Endothelial cell of umbilical vein (primary cell): ENCODE results near the gene CCDC34. TPM values are rescaled to one million over a fixed set of nuclear protein-coding genes. Genes with fewer than 3 reads are reported as not detected.

Source experiments
- BruUV-seq: library from RNA; stranded (reverse); fragments of 400-500 nt; replicated peaks from 2 replicates; lab custom pipeline; 2021; lab: Mats Ljungman, UMichigan
- CTCF ChIA-PET: fragments of 300-600, 350-600 bp; sonication (Branson Sonifier 250); formaldehyde crosslinking; loops from one replicate; lab custom pipeline; 2021; ENCODE audit warnings: antibody characterized with exemption, inconsistent platforms; lab: Charles Lee
- POLR2A ChIA-PET: fragments of 300-600, 350-600 bp; sonication (Branson Sonifier 250); formaldehyde crosslinking; loops from one replicate; lab custom pipeline; 2021; ENCODE audit warnings: antibody characterized with exemption, inconsistent platforms; lab: Charles Lee
- DNase-seq: peaks from one replicate; pipeline ENCODE4 v3.0.0-alpha.2; 2011; ENCODE audit warnings: low read depth, low spot score
- FAIRE-seq: peaks from 2 replicates; lab custom pipeline; 2011; peaks lifted over from hg19 to GRCh38; lab: Jason Lieb, UNC
- H2AFZ ChIP-seq: 2 replicates; pipeline ENCODE4 v1.6.0; 2012; ENCODE audit warnings: low read depth, low read length, control low read depth, inconsistent platforms
- H3K27ac ChIP-seq: 2 replicates; pipeline ENCODE4 v1.5.1; 2011; ENCODE audit warnings: low read depth, mild to moderate bottlenecking, control low read depth, low read length, moderate library complexity; ENCODE audit not compliant: insufficient read depth
- H3K27me3 ChIP-seq, 2 experiments: 2 replicates each; pipeline versions ENCODE4 v1.6.0 to v1.6.1; 2011; ENCODE audit warnings: low read length in 2 of 2, mixed read lengths in 1 of 2; ENCODE audit not compliant: control insufficient read depth in 2 of 2, insufficient read depth in 2 of 2
- H3K36me3 ChIP-seq, 2 experiments: 2 replicates in 1 of 2; 3 replicates in 1 of 2; pipeline ENCODE4 v1.5.1; 2011; ENCODE audit warnings: low read length in 2 of 2, mild to moderate bottlenecking in 1 of 2, moderate library complexity in 1 of 2; ENCODE audit not compliant: control insufficient read depth in 2 of 2, insufficient read depth in 2 of 2; ENCODE audit errors: extremely low read depth in 1 of 2
- H3K4me1 ChIP-seq: 3 replicates; pipeline ENCODE4 v1.5.1; 2011; ENCODE audit warnings: mild to moderate bottlenecking, low read length; ENCODE audit not compliant: control insufficient read depth, insufficient read depth; ENCODE audit errors: extremely low read depth
- H3K4me2 ChIP-seq: 2 replicates; pipeline ENCODE4 v1.6.1; 2011; ENCODE audit warnings: low read length, control low read depth, mixed read lengths; ENCODE audit not compliant: insufficient read depth
- H3K4me3 ChIP-seq, 3 experiments: fragments of 200-600 bp in 1 of 3; sonication (generic), shearing (Covaris generic) in 1 of 3; replicated peaks in 1 of 3; 2 replicates each; pipeline ENCODE4 v1.5.1; 2011 to 2016; ENCODE audit warnings: control low read depth in 3 of 3, low read length in 3 of 3, mild to moderate bottlenecking in 2 of 3, inconsistent platforms in 1 of 3, low read depth in 1 of 3, moderate library complexity in 1 of 3; ENCODE audit not compliant: insufficient read depth in 1 of 3
- H3K79me2 ChIP-seq: 2 replicates; pipeline ENCODE4 v1.6.0; 2012; ENCODE audit warnings: low read length, inconsistent platforms; ENCODE audit not compliant: control insufficient read depth, insufficient read depth
- H3K9ac ChIP-seq: replicated peaks from 2 replicates; pipeline ENCODE3; 2011; ENCODE audit warnings: low read length, control low read depth; ENCODE audit not compliant: insufficient read depth; ENCODE audit errors: extremely low read depth
- H3K9me1 ChIP-seq: replicated peaks from 3 replicates; pipeline ENCODE4 v1.6.0; 2011; ENCODE audit warnings: mild to moderate bottlenecking, low read length; ENCODE audit not compliant: control insufficient read depth, insufficient read depth; ENCODE audit errors: extremely low read depth
- H3K9me3 ChIP-seq: replicated peaks from 2 replicates; pipeline ENCODE4 v1.5.1; 2012; ENCODE audit warnings: low read length, inconsistent platforms; ENCODE audit not compliant: control insufficient read depth, insufficient read depth
- H4K20me1 ChIP-seq: replicated peaks from 2 replicates; pipeline ENCODE3; 2011; ENCODE audit warnings: mild to moderate bottlenecking, low read length; ENCODE audit not compliant: control insufficient read depth, insufficient read depth; ENCODE audit errors: extremely low read depth
- EZH2 ChIP-seq: IDR thresholded peaks from 2 replicates; pipeline ENCODE4 v1.6.1; 2012; ENCODE audit warnings: borderline replicate concordance, low read depth, mild to moderate bottlenecking, moderate library complexity, low read length, inconsistent platforms; ENCODE audit not compliant: severe bottlenecking
- FOS ChIP-seq: IDR thresholded peaks from 2 replicates; pipeline ENCODE4 v1.6.1; 2011; ENCODE audit warnings: mild to moderate bottlenecking, low read length, moderate library complexity, borderline replicate concordance; ENCODE audit not compliant: insufficient read depth
- GATA2 ChIP-seq: IDR thresholded peaks from 2 replicates; pipeline ENCODE4 v1.7.0; 2011; ENCODE audit warnings: low read depth, mild to moderate bottlenecking, moderate library complexity, mixed read lengths, low read length; ENCODE audit not compliant: insufficient read length, insufficient read depth
- JUN ChIP-seq: IDR thresholded peaks from 2 replicates; pipeline ENCODE4 v1.6.1; 2011; ENCODE audit warnings: borderline replicate concordance, low read depth; ENCODE audit not compliant: insufficient read length, insufficient read depth
- MYC ChIP-seq: IDR thresholded peaks from one replicate; pipeline ENCODE4 v1.6.1; 2011; ENCODE audit warnings: mild to moderate bottlenecking, low read depth, low read length
- POLR2A ChIP-seq: IDR thresholded peaks from 2 replicates; pipeline ENCODE4 v1.6.1; 2012; ENCODE audit warnings: low read depth, mild to moderate bottlenecking, control low read depth, low read length
- POLR2AphosphoS5 ChIP-seq: IDR thresholded peaks from 2 replicates; pipeline ENCODE4 v1.6.1; 2012; ENCODE audit warnings: low read depth, mild to moderate bottlenecking, control low read depth, low read length, moderate library complexity; ENCODE audit not compliant: insufficient read depth
- dilution Hi-C: fragments of 300-500 bp; cut with MboI; formaldehyde crosslinking; loops from one replicate; pipeline ENCODE4 v1.15.0; 2019; ENCODE audit warnings: low sequenced_read_pairs; ENCODE audit not compliant: extremely low pct_ligation_motif_present
- intact Hi-C: fragments of 100-400 bp; cut with micrococcal nuclease; formaldehyde crosslinking; loops from one replicate; pipeline ENCODE4 v1.10.0; 2022
- polyA plus RNA-seq, 4 experiments: library from polyadenylated mRNA; depleted of rRNA in 3 of 4; stranded (reverse) in 3 of 4; unstranded in 1 of 4; fragments of >200 nt; gene quantifications; 2 replicates each; pipeline versions ENCODE4 v1.2.1 to v1.2.3, GENCODE V29; 2011 to 2012; ENCODE audit warnings: missing spikeins in 1 of 4
- total RNA-seq: library from RNA; stranded (reverse); gene quantifications from 2 replicates; pipeline ENCODE4 v1.2.3, GENCODE V29; 2021
- TF ChIP-seq, protein P1 (sequence below): IDR thresholded peaks from 2 replicates; pipeline ENCODE4 v1.6.1; 2011; ENCODE audit not compliant: insufficient read depth, insufficient read length
- TF ChIP-seq, protein P2 (sequence below), 2 donors: IDR thresholded peaks; 1 replicate in 1 of 2; 2 replicates in 1 of 2; pipeline ENCODE4 v1.5.1; 2011; ENCODE audit warnings: low read length in 2 of 2, mild to moderate bottlenecking in 2 of 2, moderate library complexity in 2 of 2, control low read depth in 1 of 2, inconsistent platforms in 1 of 2, low read depth in 1 of 2; ENCODE audit not compliant: insufficient read depth in 1 of 2; ENCODE audit errors: extremely low read depth in 1 of 2

Gene CCDC34
- total and polyA plus RNA-seq, 2 donors (not counting 3 experiments of a cell fraction or from before 2014, with no cell fraction given): 2.3 to 11.4 TPM

DNA sequence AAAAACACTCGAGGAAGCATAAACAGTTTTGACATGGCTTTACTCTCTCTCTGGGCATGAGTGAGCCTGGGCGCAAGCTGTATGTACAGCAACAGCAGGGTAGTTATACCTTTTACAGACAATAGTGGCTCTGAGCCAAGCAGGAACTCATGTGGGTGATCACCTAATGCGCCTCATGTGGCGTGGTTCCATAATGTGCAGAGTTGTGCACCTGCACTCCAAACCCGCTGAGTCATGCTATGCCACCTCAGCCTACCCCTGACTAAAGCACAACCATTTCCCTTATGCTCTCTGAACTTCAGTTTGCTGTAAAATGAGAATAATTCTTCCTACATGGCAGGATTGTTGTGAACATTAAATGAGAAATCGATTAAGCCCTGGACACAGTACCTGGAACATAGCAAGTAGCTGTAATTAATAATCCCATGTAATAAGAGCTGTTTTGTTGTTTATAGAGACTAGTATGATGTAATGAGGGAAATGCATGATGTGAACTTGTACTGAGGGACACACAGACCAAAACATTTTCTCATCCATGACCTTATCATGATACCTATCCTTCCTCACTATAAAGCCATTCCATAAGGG is 71.6 kb downstream of the CCDC34 start:
- no peak for TF ChIP-seq MYC
- no peak for TF ChIP-seq GATA2
- TF ChIP-seq, protein P1, sequence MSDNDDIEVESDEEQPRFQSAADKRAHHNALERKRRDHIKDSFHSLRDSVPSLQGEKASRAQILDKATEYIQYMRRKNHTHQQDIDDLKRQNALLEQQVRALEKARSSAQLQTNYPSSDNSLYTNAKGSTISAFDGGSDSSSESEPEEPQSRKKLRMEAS: no peak
- no peak for TF ChIP-seq JUN
- H3K27me3 ChIP-seq: peaks cover 27 to 28% of the 10 kb centered on the region in 2 experiments
- dilution Hi-C loops: no loop called here
- no peaks in the 10 kb centered on the region for H3K9me3 ChIP-seq
- FAIRE-seq (peak; percentile 15), DNase-seq (no peak)
- H3K4me3 ChIP-seq: no peak overlapping the region
- no peaks in the 10 kb centered on the region for H3K4me1 ChIP-seq
- no peak overlapping the region for H3K4me2 ChIP-seq
- intact Hi-C loops: no loop called here
- ChIA-PET POLR2A (no interaction called here), CTCF (interaction anchor here (1.2 to 1.5 kb wide), 2 partner anchors 78 to 87 kb away, joined by 3 to 5 read pairs; no protein-coding TSS in a partner anchor)
- no peaks in the 10 kb centered on the region for H4K20me1 ChIP-seq
- H3K36me3 ChIP-seq: no peaks in the 10 kb centered on the region
- no TSS peak for BruUV-seq
- no peak overlapping the region for H2AFZ ChIP-seq
- no peaks in the 10 kb centered on the region for H3K9me1 ChIP-seq
- H3K27ac ChIP-seq: no peak overlapping the region
- H3K79me2 ChIP-seq: no peaks in the 10 kb centered on the region
- H3K9ac ChIP-seq: no peak overlapping the region

DNA sequence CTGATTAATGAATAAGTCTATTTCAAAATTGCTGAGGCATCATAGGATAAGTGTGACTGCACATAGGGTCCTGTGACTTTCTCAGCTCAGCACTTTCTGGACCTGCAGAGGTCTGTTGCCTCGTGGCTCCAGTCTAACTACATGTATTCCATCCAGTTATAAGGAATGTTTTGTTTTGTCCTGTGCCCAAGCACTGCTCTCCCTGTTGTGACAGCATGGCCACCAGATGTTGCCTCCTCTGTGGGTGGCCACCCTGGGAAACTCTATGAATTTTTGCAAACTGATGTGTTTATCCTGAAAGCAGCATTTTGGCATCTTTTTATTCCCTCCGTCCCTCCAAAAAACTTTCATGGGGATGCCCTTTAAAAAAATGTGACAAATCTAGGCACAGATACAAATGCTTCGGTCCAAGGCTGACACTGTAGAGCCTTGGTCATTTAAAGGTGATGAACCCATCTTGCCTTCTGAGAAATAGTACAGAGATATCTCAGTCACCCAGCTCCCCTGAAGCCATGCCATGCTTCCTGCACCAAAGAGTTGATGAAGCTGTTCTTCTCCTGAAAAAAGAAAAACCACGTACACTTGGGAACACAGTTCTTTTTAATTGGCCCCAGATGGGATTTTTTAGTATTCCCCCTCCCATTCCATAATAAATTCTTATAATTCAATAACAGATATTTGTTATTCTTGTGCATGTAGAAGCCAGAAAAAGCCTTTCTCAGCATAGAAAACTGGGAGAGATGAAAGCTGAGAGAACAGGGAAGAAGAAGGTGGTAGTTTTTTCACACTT is 72.6 kb downstream of the CCDC34 start:
- Histone ChIP-seq H3K9me3 (no peaks in the 10 kb centered on the region), H3K4me1 (no peaks in the 10 kb centered on the region), H3K9ac (no peak overlapping the region), H3K27ac (no peak overlapping the region), H3K27me3 (peaks cover 22 to 28% of the 10 kb centered on the region in 2 experiments), H2AFZ (no peak overlapping the region), H3K36me3 (no peaks in the 10 kb centered on the region), H3K9me1 (no peaks in the 10 kb centered on the region), H3K4me2 (no peak overlapping the region), H3K79me2 (no peaks in the 10 kb centered on the region), H3K4me3 (no peak overlapping the region), H4K20me1 (no peaks in the 10 kb centered on the region)
- BruUV-seq: no TSS peak
- ChIA-PET CTCF (interaction anchor here (1.2 to 1.7 kb wide), 3 partner anchors 77 to 195 kb away, joined by 3 to 5 read pairs (median 4); no protein-coding TSS in a partner anchor), POLR2A (no interaction called here)
- TF ChIP-seq EZH2 (no peak), POLR2AphosphoS5 (no peak), FOS (no peak), JUN (no peak), POLR2A (no peak), MYC (no peak), GATA2 (no peak)
- TF ChIP-seq, protein P2, sequence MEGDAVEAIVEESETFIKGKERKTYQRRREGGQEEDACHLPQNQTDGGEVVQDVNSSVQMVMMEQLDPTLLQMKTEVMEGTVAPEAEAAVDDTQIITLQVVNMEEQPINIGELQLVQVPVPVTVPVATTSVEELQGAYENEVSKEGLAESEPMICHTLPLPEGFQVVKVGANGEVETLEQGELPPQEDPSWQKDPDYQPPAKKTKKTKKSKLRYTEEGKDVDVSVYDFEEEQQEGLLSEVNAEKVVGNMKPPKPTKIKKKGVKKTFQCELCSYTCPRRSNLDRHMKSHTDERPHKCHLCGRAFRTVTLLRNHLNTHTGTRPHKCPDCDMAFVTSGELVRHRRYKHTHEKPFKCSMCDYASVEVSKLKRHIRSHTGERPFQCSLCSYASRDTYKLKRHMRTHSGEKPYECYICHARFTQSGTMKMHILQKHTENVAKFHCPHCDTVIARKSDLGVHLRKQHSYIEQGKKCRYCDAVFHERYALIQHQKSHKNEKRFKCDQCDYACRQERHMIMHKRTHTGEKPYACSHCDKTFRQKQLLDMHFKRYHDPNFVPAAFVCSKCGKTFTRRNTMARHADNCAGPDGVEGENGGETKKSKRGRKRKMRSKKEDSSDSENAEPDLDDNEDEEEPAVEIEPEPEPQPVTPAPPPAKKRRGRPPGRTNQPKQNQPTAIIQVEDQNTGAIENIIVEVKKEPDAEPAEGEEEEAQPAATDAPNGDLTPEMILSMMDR (IDR thresholded peaks at IDR 0.05; ENCODE audit: extremely low read depth in 1 of 2, insufficient read depth in 1 of 2, low read depth in 1 of 2, low read length in 2 of 2): no peak
- TF ChIP-seq, protein P1: no peak
- no peak for FAIRE-seq
- intact Hi-C loops (no loop called here), dilution Hi-C loops (no loop called here)
- no peak for DNase-seq
